HFF-Myc (cell line): ENCODE data around the gene JAK3.
"Not testable (repeated sequence)": the region's sequence is repeated elsewhere in the genome, so short reads cannot be mapped to it uniquely, and the experiment has no call there.

Experiments used
- DNase-seq: peaks from one replicate; pipeline ENCODE4 v3.0.0-alpha.2; 2011; ENCODE audit warnings: low read depth; ENCODE audit errors: extremely low read depth
- H3K4me3 ChIP-seq: replicated peaks from 2 replicates; pipeline ENCODE4 v1.5.1; 2011; ENCODE audit warnings: low read depth, mild to moderate bottlenecking, control low read depth, low read length
- TF ChIP-seq, protein P1 (sequence below): IDR thresholded peaks from 2 replicates; pipeline ENCODE4 v1.5.1; 2012; ENCODE audit warnings: mild to moderate bottlenecking, low read depth, low read length, control low read depth; ENCODE audit errors: missing control alignments

Gene JAK3

DNA sequence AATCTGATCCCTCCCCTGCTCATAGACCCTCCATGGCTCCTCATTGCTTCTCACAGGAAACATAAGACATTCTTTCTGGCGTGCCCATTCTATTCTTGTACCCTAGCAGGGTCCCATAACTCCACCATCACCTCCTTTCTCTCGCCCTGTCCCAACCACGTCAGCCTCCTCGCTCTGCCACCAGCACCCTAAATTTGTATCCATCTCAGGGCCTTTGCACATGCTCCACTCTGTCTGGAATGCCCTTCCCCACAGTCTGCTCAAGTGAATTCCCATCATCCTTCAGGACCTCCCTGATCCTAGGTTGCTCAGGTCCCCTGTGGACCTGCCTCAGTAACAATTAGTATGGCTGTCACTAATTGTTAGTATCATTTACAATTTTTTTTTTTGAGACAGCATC lies 42.4 kb downstream of the JAK3 start:
- no peak for DNase-seq
- TF ChIP-seq, protein P1, sequence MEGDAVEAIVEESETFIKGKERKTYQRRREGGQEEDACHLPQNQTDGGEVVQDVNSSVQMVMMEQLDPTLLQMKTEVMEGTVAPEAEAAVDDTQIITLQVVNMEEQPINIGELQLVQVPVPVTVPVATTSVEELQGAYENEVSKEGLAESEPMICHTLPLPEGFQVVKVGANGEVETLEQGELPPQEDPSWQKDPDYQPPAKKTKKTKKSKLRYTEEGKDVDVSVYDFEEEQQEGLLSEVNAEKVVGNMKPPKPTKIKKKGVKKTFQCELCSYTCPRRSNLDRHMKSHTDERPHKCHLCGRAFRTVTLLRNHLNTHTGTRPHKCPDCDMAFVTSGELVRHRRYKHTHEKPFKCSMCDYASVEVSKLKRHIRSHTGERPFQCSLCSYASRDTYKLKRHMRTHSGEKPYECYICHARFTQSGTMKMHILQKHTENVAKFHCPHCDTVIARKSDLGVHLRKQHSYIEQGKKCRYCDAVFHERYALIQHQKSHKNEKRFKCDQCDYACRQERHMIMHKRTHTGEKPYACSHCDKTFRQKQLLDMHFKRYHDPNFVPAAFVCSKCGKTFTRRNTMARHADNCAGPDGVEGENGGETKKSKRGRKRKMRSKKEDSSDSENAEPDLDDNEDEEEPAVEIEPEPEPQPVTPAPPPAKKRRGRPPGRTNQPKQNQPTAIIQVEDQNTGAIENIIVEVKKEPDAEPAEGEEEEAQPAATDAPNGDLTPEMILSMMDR: no peak
- no peak overlapping the region for H3K4me3 ChIP-seq

DNA sequence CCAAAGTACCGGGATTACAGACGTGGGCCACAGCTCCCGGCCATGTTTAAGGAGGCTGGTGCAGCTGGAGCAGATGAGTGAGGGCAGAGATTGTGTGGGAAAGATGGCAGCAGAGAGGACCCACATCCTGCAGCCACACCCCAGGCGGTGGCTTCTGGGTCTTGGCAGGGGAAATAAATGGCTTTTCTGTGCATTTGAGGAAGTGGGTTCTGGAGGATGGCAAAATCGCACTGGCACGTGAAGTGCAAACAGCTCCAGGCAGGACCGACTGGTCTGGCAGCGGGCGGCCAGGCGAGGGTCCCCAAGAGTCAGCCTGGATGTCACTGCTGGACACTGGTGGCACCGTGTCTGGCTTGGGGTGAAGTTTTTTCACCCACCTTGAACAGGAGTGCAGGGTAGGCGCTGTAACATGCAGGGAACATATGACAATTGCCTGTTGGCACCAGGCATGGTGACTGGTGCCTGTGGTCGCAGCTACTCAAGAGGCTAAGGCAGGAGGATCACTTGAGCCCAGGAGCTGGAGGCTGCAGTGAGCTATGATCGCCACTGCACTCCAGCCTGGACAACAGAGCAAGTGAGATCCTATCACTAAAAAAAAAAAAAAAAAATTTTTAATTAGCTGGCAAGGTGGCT lies 44.4 kb downstream of the JAK3 start:
- DNase-seq: no peak
- TF ChIP-seq, protein P1: no peak
- no peak overlapping the region for H3K4me3 ChIP-seq

DNA sequence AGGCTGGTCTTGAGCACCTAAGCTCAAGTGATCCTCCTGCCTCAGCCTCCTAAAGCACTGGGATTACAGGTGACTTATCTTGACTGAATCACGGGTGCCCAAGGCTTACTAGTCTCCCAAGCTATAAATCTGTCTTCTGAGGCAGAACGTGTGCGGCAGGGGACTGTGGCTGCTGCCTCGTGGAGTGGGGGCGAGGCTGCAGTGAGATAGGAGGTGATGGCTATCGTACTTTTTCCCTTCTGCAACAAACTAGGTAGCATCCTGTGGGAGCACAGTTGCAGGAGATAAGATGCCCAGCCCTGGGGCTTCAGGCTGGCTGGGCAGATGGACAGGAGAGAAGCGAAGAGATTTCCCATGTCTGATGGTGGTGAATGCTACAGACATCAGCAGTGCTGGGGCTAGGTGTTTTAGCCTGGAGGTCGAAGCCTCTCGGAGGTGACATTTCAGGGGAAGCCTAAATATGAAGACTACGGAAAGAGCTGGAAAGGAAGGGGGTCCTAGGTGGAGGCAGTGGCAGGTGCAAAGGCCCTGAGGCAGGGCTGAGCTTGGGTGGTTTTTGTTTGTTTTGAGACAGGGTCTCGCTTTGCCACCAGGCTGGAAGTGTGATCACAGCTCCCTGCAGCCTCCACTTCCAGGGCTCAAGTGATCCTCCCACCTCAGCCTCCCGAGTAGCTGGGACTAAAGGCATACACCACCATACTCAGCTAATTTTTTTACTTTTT lies 45.5 kb downstream of the JAK3 start:
- TF ChIP-seq, protein P1: no peak
- H3K4me3 ChIP-seq: no peak overlapping the region
- DNase-seq: no peak

DNA sequence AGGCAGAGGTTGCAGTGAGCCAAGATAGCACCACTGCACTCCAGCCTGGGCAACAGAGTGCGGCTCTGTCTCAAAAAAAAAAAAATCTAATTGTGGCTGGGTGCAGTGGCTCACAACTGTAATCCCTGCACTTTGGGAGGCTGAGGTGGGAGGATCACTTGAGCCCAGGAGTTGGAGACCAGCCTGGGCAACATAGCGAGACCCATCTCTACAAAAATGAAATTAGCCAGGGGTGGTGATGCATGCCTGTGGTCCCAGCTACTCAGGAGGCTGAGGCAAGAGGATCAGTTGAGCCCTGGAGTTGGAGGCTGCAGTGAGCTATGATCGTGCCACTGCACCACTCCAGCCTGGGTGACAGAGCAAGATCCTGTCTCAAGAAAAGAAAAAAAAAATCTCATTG lies 49.2 kb downstream of the JAK3 start:
- DNase-seq, H3K4me3 ChIP-seq: not testable (repeated sequence)

DNA sequence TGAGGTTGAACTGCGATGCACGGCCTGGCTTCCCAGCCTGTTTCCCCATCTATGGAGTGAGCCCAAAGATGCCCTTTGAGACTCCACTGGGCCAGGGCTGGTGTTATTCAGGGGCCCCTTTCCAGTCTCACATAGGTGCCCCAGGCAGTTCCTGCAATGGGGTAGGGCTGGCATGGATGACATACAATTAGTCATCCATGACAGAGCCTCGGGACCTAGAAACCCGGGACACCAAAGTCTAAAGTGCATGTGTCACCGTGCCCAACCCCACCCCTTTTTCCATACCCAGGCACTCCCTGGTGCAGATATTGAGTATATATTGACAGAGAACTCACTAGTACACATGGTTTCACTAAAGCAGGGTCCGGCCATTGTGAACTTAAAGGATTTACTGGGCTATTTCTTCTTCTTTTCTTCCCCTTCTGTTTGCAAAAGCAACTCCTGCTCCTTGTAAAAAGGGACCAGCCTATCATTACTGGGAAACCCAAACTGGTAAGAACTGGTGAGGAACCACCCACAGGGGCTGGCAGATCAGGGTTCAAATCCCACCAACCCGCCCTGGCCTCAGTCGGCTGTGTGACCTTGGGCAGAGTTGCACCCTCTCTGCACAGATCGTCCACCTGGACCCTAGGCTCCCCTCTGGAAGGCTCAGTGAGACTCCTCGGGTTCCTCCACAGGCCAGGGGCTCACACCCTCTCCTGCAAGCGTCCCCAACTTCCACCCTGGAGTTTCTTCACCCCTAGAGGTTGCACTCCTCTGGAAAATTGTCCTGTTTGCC lies 50.2 kb downstream of the JAK3 start:
- TF ChIP-seq, protein P1: no peak
- no peak overlapping the region for H3K4me3 ChIP-seq
- no peak for DNase-seq

DNA sequence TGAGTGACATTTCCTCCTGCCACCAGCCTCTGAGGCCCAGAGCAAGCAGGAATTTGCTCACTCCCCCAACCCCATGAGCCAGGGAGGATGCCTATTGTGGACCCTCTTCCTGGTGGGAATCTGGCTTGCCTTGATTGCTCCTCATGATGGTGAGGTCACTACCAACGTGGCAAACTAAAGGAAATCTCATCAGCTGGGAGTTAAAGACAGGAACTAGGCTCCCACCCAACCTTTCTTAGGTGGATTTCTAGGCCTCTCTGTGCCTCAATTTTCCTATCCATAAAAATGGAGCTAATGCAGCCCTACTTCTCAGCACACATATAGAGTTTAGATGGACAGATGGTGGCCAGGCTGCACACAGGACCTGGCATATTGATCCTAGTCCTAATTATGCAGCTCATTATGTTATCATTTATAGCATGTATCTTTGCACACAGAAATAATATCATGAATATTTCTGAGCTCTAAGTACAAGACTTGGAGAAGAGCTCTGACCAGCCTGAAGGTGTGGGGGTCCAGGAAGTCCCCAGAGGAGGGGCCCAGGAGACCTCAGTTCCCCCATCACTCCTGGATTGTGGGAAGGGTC lies 50.9 kb downstream of the JAK3 start:
- TF ChIP-seq, protein P1: no peak
- no peak overlapping the region for H3K4me3 ChIP-seq
- no peak for DNase-seq
